HCT116 (cell line): ENCODE data around the gene PDE4B. TPM values are rescaled to one million over a fixed set of nuclear protein-coding genes. Genes with fewer than 3 reads are reported as not detected.

ENCODE experiments used
- ATAC-seq: fragments of 200-7000 bp; cut with Tn5 transposase; 2 replicates; pipeline ENCODE4 v1.9.1; 2020; ENCODE audit warnings: mild to moderate bottlenecking, moderate library complexity
- BruUV-seq: library from RNA; stranded (reverse); fragments of 400-500 nt; replicated peaks from 2 replicates; lab custom pipeline; 2021; lab: Mats Ljungman, UMichigan
- CTCF ChIA-PET: fragments of 300-600 bp; sonication (Branson Sonifier 250); formaldehyde crosslinking; loops from one replicate; lab custom pipeline; 2021; ENCODE audit warnings: antibody characterized with exemption; lab: Charles Lee
- POLR2A ChIA-PET: fragments of 300-600, 350-600 bp; sonication (Branson Sonifier 250); formaldehyde crosslinking; loops from one replicate; lab custom pipeline; 2021; ENCODE audit warnings: antibody characterized with exemption; lab: Charles Lee
- RAD21 ChIA-PET, 2 experiments: fragments of 300-600 bp; sonication (Branson Sonifier 250); formaldehyde crosslinking; loops; one replicate each; lab custom pipeline; 2023; ENCODE audit warnings: low total read pairs in 2 of 2; ENCODE audit not compliant: uncharacterized antibody in 2 of 2, unreplicated experiment in 2 of 2, low non-redundant PET in 1 of 2; lab: Charles Lee
- DNase-seq: peaks from one replicate; pipeline ENCODE4 v3.0.0-alpha.2; 2010; ENCODE audit warnings: low read depth, low spot score
- H2AFZ ChIP-seq: fragments of 200-600 bp; shearing (Covaris generic), sonication (generic); 2 replicates; pipeline ENCODE4 v1.6.1; 2017; ENCODE audit warnings: low read depth, mixed run types, mixed read lengths, antibody characterized with exemption, low read length; ENCODE audit not compliant: poor library complexity, severe bottlenecking
- H3K27ac ChIP-seq: 2 replicates; pipeline ENCODE4 v1.5.1; 2012; ENCODE audit warnings: low read depth, low read length
- H3K27me3 ChIP-seq: fragments of 200-600 bp; sonication (generic); 2 replicates; pipeline ENCODE4 v1.6.1; 2016; ENCODE audit warnings: mixed run types, low read length, mixed read lengths; ENCODE audit not compliant: insufficient read depth
- H3K36me3 ChIP-seq, 2 experiments: fragments of 200-500 bp in 1 of 2; fragments of 200-600 bp in 1 of 2; sonication (Bioruptor generic) in 1 of 2; sonication (generic) in 1 of 2; 2 replicates each; pipeline versions ENCODE4 v1.5.1 to v1.6.1; 2014 to 2016; ENCODE audit warnings: low read length in 2 of 2, inconsistent platforms in 1 of 2, mixed read lengths in 1 of 2, mixed run types in 1 of 2; ENCODE audit not compliant: insufficient read depth in 2 of 2, control insufficient read depth in 1 of 2
- H3K4me1 ChIP-seq, 2 experiments: fragments of 200-600 bp in 1 of 2; sonication (generic) in 1 of 2; 2 replicates each; pipeline versions ENCODE4 v1.5.1 to v1.6.1; 2012 to 2017; ENCODE audit warnings: low read length in 2 of 2, inconsistent platforms in 1 of 2, mild to moderate bottlenecking in 1 of 2, mixed read lengths in 1 of 2, mixed run types in 1 of 2, moderate library complexity in 1 of 2; ENCODE audit not compliant: insufficient read depth in 2 of 2, control insufficient read depth in 1 of 2
- H3K4me2 ChIP-seq: fragments of 200-600 bp; sonication (generic); 2 replicates; pipeline ENCODE4 v1.6.1; 2017; ENCODE audit warnings: mixed run types, low read length, mixed read lengths
- H3K4me3 ChIP-seq, 2 experiments: fragments of 200-600 bp in 1 of 2; sonication (generic) in 1 of 2; replicated peaks in 1 of 2; 2 replicates each; pipeline ENCODE4 v1.5.1; 2011 to 2016; ENCODE audit warnings: low read length in 2 of 2, control low read depth in 1 of 2, low read depth in 1 of 2, mild to moderate bottlenecking in 1 of 2, mixed read lengths in 1 of 2, mixed run types in 1 of 2
- H3K79me2 ChIP-seq: fragments of 200-600 bp; sonication (generic); 2 replicates; pipeline ENCODE4 v1.6.1; 2017; ENCODE audit warnings: mild to moderate bottlenecking, mixed run types, low read length, moderate library complexity, mixed read lengths; ENCODE audit not compliant: insufficient read depth
- H3K9ac ChIP-seq: fragments of 200-600 bp; sonication (generic); 2 replicates; pipeline ENCODE4 v1.6.1; 2016; ENCODE audit warnings: low read length, mixed read lengths
- H3K9me2 ChIP-seq: fragments of 200-600 bp; sonication (generic), shearing (Covaris generic); 2 replicates; pipeline ENCODE4 v1.6.1; 2017; ENCODE audit warnings: mixed run types, mild to moderate bottlenecking, moderate library complexity; ENCODE audit not compliant: insufficient read depth
- H3K9me3 ChIP-seq, 2 experiments: fragments of 200-500 bp in 1 of 2; fragments of 200-600 bp in 1 of 2; sonication (Bioruptor generic) in 1 of 2; sonication (generic) in 1 of 2; 2 replicates each; pipeline ENCODE4 v1.6.1; 2014 to 2017; ENCODE audit warnings: low read length in 2 of 2, mixed read lengths in 2 of 2, inconsistent platforms in 1 of 2, low read depth in 1 of 2, mild to moderate bottlenecking in 1 of 2, mixed run types in 1 of 2, moderate library complexity in 1 of 2; ENCODE audit not compliant: control insufficient read depth in 1 of 2, insufficient read depth in 1 of 2
- H4K20me1 ChIP-seq: fragments of 200-600 bp; sonication (generic), shearing (Covaris generic); 2 replicates; pipeline ENCODE4 v1.6.1; 2017; ENCODE audit warnings: mixed run types, mild to moderate bottlenecking, moderate library complexity; ENCODE audit not compliant: insufficient read depth
- CBX3 ChIP-seq: IDR thresholded peaks from 2 replicates; pipeline ENCODE4 v1.6.1; 2012; ENCODE audit warnings: low read depth
- CEBPB ChIP-seq: IDR thresholded peaks from 2 replicates; pipeline ENCODE4 v1.6.1; 2012; ENCODE audit warnings: low read depth
- EZH2 ChIP-seq: fragments of 200-600 bp; sonication (generic); IDR thresholded peaks from 2 replicates; pipeline ENCODE4 v1.6.1; 2017; ENCODE audit warnings: antibody characterized with exemption, mixed run types
- EZH2phosphoT487 ChIP-seq: fragments of 200-600 bp; IDR thresholded peaks from 2 replicates; pipeline ENCODE4 v1.6.1; 2018; ENCODE audit warnings: antibody characterized with exemption, borderline replicate concordance
- RAD21 ChIP-seq: IDR thresholded peaks from 2 replicates; pipeline ENCODE4 v1.6.1; 2012; ENCODE audit warnings: low read depth, mild to moderate bottlenecking
- SIN3A ChIP-seq: IDR thresholded peaks from 2 replicates; pipeline ENCODE4 v1.6.1; 2012; ENCODE audit warnings: low read depth
- SP1 ChIP-seq: IDR thresholded peaks from 2 replicates; pipeline ENCODE4 v1.6.1; 2012; ENCODE audit warnings: low read depth
- SRF ChIP-seq: IDR thresholded peaks from 2 replicates; pipeline ENCODE4 v1.6.1; 2012; ENCODE audit warnings: low read depth
- TCF7L2 ChIP-seq: IDR thresholded peaks from 2 replicates; pipeline ENCODE4 v1.7.0; 2011; ENCODE audit warnings: borderline replicate concordance, inconsistent platforms; ENCODE audit not compliant: insufficient read depth, insufficient read length; ENCODE audit errors: extremely low read depth
- ZNF274 ChIP-seq: fragments of 200-500 bp; sonication (Bioruptor generic); IDR thresholded peaks from 2 replicates; pipeline ENCODE4 v1.6.1; 2014; ENCODE audit warnings: mild to moderate bottlenecking, low read depth, low read length, inconsistent platforms
- intact Hi-C: fragments of 100-400 bp; cut with micrococcal nuclease; formaldehyde crosslinking; loops from 2 replicates; pipeline ENCODE4 v1.10.0; 2022
- total RNA-seq: library from RNA; stranded (reverse); gene quantifications from one replicate; pipeline ENCODE4 v1.2.1, GENCODE V29; 2021; ENCODE audit not compliant: unreplicated experiment
- TF ChIP-seq, protein P1 (sequence below): IDR thresholded peaks from 2 replicates; pipeline ENCODE4 v1.6.1; 2011; ENCODE audit warnings: mild to moderate bottlenecking, low read length, moderate library complexity; ENCODE audit not compliant: insufficient replicate concordance; ENCODE audit errors: extremely low read depth
- TF ChIP-seq, protein P2 (sequence below), 3 experiments: fragments of 200-600 bp in 1 of 3; sonication (generic) in 1 of 3; IDR thresholded peaks in 2 of 3; conservative IDR thresholded peaks in 1 of 3; 2 replicates each; pipeline ENCODE4 v1.5.1; 2012 to 2017; ENCODE audit warnings: low read depth in 2 of 3, low read length in 2 of 3, antibody characterized with exemption in 1 of 3, borderline replicate concordance in 1 of 3, control low read depth in 1 of 3, mild to moderate bottlenecking in 1 of 3, mixed read lengths in 1 of 3, mixed run types in 1 of 3, moderate library complexity in 1 of 3; ENCODE audit not compliant: insufficient read depth in 1 of 3
- TF ChIP-seq, protein P3 (sequence below): IDR thresholded peaks from 2 replicates; pipeline ENCODE4 v1.6.1; 2012
- TF ChIP-seq, protein P4 (sequence below): IDR thresholded peaks from 2 replicates; pipeline ENCODE4 v1.6.1; 2012

The PDE4B gene
- total RNA-seq, 1 experiment from 2014 or later, result 76.9 TPM

DNA sequence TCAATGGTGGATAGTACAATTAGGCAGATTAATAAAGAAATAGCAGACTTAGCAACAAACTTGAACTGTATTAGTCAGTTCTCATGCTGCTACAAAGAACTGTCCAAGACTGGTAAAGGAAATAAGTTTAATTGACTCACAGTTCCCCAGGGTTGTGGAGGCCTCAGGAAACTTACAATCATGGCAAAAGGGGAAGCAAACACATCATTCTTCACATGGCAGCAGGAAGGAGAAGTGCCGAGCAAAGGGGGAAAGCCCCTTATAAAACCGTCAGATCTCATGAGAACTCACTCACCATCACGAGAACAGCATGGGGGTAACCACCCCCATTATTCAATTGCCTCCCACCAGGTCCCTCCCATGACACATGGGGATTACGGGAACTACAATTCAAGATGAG is 27.1 kb upstream of the PDE4B start:
- H3K9me2 ChIP-seq, result no peaks in the 10 kb centered on the region
- POLR2A ChIA-PET, result no interaction called here
- no TSS peak for BruUV-seq
- TF ChIP-seq SRF (no peak), EZH2phosphoT487 (no peak), SIN3A (no peak), ZNF274 (no peak), TCF7L2 (no peak), RAD21 (no peak), CEBPB (no peak), CBX3 (no peak), SP1 (no peak), EZH2 (no peak)
- TF ChIP-seq, protein P1, sequence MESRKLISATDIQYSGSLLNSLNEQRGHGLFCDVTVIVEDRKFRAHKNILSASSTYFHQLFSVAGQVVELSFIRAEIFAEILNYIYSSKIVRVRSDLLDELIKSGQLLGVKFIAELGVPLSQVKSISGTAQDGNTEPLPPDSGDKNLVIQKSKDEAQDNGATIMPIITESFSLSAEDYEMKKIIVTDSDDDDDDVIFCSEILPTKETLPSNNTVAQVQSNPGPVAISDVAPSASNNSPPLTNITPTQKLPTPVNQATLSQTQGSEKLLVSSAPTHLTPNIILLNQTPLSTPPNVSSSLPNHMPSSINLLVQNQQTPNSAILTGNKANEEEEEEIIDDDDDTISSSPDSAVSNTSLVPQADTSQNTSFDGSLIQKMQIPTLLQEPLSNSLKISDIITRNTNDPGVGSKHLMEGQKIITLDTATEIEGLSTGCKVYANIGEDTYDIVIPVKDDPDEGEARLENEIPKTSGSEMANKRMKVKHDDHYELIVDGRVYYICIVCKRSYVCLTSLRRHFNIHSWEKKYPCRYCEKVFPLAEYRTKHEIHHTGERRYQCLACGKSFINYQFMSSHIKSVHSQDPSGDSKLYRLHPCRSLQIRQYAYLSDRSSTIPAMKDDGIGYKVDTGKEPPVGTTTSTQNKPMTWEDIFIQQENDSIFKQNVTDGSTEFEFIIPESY, result no peak
- TF ChIP-seq, protein P2, sequence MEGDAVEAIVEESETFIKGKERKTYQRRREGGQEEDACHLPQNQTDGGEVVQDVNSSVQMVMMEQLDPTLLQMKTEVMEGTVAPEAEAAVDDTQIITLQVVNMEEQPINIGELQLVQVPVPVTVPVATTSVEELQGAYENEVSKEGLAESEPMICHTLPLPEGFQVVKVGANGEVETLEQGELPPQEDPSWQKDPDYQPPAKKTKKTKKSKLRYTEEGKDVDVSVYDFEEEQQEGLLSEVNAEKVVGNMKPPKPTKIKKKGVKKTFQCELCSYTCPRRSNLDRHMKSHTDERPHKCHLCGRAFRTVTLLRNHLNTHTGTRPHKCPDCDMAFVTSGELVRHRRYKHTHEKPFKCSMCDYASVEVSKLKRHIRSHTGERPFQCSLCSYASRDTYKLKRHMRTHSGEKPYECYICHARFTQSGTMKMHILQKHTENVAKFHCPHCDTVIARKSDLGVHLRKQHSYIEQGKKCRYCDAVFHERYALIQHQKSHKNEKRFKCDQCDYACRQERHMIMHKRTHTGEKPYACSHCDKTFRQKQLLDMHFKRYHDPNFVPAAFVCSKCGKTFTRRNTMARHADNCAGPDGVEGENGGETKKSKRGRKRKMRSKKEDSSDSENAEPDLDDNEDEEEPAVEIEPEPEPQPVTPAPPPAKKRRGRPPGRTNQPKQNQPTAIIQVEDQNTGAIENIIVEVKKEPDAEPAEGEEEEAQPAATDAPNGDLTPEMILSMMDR (IDR thresholded peaks at IDR 0.05 in 2 of 3, conservative IDR thresholded peaks at IDR 0.05 in 1 of 3; ENCODE audit: borderline replicate concordance in 1 of 3, insufficient read depth in 1 of 3, low read depth in 2 of 3, low read length in 2 of 3), result no peak
- TF ChIP-seq, protein P3, sequence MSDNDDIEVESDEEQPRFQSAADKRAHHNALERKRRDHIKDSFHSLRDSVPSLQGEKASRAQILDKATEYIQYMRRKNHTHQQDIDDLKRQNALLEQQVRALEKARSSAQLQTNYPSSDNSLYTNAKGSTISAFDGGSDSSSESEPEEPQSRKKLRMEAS, result no peak
- TF ChIP-seq, protein P4, sequence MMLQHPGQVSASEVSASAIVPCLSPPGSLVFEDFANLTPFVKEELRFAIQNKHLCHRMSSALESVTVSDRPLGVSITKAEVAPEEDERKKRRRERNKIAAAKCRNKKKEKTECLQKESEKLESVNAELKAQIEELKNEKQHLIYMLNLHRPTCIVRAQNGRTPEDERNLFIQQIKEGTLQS, result no peak
- TF ChIP-seq, all 23 proteins: peak for 0
- intact Hi-C loops, result no loop called here
- Histone ChIP-seq H3K4me1 (peaks cover 0 to 6% of the 10 kb centered on the region in 2 experiments; a peak in 2 of 4 replicates), H3K79me2 (no peaks in the 10 kb centered on the region), H3K4me3 (no peak overlapping the region), H4K20me1 (no peaks in the 10 kb centered on the region), H3K36me3 (no peaks in the 10 kb centered on the region), H3K27me3 (no peaks in the 10 kb centered on the region), H2AFZ (no peak overlapping the region), H3K9me3 (no peaks in the 10 kb centered on the region), H3K9ac (no peak overlapping the region), H3K27ac (no peak overlapping the region), H3K4me2 (no peak overlapping the region)
- ATAC-seq (no peak), DNase-seq (no peak)
- ChIA-PET RAD21 (no interaction called here), CTCF (no interaction called here)
